ENCODE data around the gene MARCKS. TPM values are rescaled to one million over a fixed set of nuclear protein-coding genes. Genes with fewer than 3 reads are reported as not detected.
A peak's percentile ranks its signal among the peaks of the same experiment; 100 is the strongest.

MARCKS gene
- polyA plus RNA-seq, 1 of the 3 experiments (the other 2 are of a cell fraction), result 61.4 TPM

GRCh38 chr6:113813142-113813541 is 44.0 kb upstream of the MARCKS start:
- CTCF ChIA-PET, result interaction anchor here (1.3 kb wide), 1 partner anchor 46 kb away, joined by 3 read pairs; no protein-coding TSS in a partner anchor
- H3K9me3 ChIP-seq, result no peaks in the 10 kb centered on the region
- peak overlapping the region; percentile 26 to 72; a peak in 3 of 4 replicates for H3K27ac ChIP-seq (ENCODE audit: low read depth in 2 of 2, low read length in 1 of 2)
- H3K4me3 ChIP-seq (ENCODE audit: low read depth in 2 of 2, low read length in 1 of 2), result no peak overlapping the region
- no peaks in the 10 kb centered on the region for H3K79me2 ChIP-seq (ENCODE audit: insufficient read depth)
- no peaks in the 10 kb centered on the region for H3K4me1 ChIP-seq (ENCODE audit: control insufficient read depth in 1 of 2, insufficient read depth in 2 of 2, low read depth in 1 of 2, low read length in 1 of 2)
- 85% methylated on average over 3 of the region's 3 CpGs for WGBS (ENCODE audit: low lambda C conversion rate)
- H4K20me1 ChIP-seq (ENCODE audit: insufficient read depth), result no peaks in the 10 kb centered on the region
- H3K4me2 ChIP-seq, result no peak overlapping the region
- no peak for DNase-seq
- H3K36me3 ChIP-seq (replicated peaks in 1 of 2; ENCODE audit: control insufficient read depth in 1 of 2, insufficient read depth in 2 of 2, low read length in 1 of 2), result no peaks in the 10 kb centered on the region
- H2AFZ ChIP-seq (ENCODE audit: low read depth), result peak overlapping the region; percentile 64; the same call in 1 of the 2 replicates
- H3F3A ChIP-seq (replicated peaks; ENCODE audit: insufficient read depth), result peaks cover 8% of the 10 kb centered on the region
- peak overlapping the region; percentile 48; the same call in 1 of the 2 replicates for H3K9ac ChIP-seq
- H3K27me3 ChIP-seq (ENCODE audit: insufficient read depth), result no peaks in the 10 kb centered on the region
- POLR2A ChIA-PET, result no interaction called here
- H3K9me2 ChIP-seq, result no peaks in the 10 kb centered on the region
- no peak for TF ChIP-seq RFX5 (IDR thresholded peaks at IDR 0.05; ENCODE audit: low read length)
- TF ChIP-seq, protein P1, sequence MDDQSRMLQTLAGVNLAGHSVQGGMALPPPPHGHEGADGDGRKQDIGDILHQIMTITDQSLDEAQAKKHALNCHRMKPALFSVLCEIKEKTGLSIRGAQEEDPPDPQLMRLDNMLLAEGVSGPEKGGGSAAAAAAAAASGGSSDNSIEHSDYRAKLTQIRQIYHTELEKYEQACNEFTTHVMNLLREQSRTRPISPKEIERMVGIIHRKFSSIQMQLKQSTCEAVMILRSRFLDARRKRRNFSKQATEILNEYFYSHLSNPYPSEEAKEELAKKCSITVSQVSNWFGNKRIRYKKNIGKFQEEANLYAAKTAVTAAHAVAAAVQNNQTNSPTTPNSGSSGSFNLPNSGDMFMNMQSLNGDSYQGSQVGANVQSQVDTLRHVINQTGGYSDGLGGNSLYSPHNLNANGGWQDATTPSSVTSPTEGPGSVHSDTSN (IDR thresholded peaks at IDR 0.05), result no peak
- TF ChIP-seq TCF12 (IDR thresholded peaks at IDR 0.05), result peak; percentile 40; the same call in 1 of the 2 replicates
- TF ChIP-seq FOXM1 (IDR thresholded peaks at IDR 0.05; ENCODE audit: low read depth), result no peak
- TF ChIP-seq, protein P2, sequence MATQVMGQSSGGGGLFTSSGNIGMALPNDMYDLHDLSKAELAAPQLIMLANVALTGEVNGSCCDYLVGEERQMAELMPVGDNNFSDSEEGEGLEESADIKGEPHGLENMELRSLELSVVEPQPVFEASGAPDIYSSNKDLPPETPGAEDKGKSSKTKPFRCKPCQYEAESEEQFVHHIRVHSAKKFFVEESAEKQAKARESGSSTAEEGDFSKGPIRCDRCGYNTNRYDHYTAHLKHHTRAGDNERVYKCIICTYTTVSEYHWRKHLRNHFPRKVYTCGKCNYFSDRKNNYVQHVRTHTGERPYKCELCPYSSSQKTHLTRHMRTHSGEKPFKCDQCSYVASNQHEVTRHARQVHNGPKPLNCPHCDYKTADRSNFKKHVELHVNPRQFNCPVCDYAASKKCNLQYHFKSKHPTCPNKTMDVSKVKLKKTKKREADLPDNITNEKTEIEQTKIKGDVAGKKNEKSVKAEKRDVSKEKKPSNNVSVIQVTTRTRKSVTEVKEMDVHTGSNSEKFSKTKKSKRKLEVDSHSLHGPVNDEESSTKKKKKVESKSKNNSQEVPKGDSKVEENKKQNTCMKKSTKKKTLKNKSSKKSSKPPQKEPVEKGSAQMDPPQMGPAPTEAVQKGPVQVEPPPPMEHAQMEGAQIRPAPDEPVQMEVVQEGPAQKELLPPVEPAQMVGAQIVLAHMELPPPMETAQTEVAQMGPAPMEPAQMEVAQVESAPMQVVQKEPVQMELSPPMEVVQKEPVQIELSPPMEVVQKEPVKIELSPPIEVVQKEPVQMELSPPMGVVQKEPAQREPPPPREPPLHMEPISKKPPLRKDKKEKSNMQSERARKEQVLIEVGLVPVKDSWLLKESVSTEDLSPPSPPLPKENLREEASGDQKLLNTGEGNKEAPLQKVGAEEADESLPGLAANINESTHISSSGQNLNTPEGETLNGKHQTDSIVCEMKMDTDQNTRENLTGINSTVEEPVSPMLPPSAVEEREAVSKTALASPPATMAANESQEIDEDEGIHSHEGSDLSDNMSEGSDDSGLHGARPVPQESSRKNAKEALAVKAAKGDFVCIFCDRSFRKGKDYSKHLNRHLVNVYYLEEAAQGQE (IDR thresholded peaks at IDR 0.05; ENCODE audit: low read depth, low read length), result no peak
- TF ChIP-seq RCOR1 (IDR thresholded peaks at IDR 0.05; ENCODE audit: low read length), result no peak
- 0 out of 2 replicates have a peak, but pooled peaks have one; percentile 36 for TF ChIP-seq FOSL2 (IDR thresholded peaks at IDR 0.05; ENCODE audit: borderline replicate concordance, low read depth)
- TF ChIP-seq TAF1 (IDR thresholded peaks at IDR 0.05; ENCODE audit: borderline replicate concordance, low read depth, low read length), result no peak

DNA sequence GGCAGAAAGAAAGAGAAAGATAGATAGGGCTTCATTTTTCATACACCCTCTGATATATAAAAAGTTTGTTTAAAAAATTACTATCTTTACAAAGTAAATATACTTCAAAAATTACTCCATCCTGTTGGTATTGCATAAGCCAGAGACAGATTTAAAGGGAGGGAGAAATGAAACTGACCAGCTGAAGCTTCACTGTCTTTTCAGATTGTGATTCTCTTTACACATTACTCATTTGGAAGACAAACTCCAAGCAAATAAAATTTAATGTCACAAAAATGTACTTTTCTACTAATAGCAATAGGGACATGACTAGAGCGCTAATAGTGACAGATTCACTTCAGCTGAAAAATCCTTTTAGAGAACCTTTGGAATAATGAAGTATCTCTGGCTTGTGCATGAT is 38.6 kb upstream of the MARCKS start:
- Histone ChIP-seq H3K27me3 (ENCODE audit: insufficient read depth) (no peaks in the 10 kb centered on the region), H3K4me3 (ENCODE audit: low read depth in 2 of 2, low read length in 1 of 2) (no peak overlapping the region), H3K79me2 (ENCODE audit: insufficient read depth) (no peaks in the 10 kb centered on the region), H3K4me1 (ENCODE audit: control insufficient read depth in 1 of 2, insufficient read depth in 2 of 2, low read depth in 1 of 2, low read length in 1 of 2) (no peaks in the 10 kb centered on the region; a peak in 2 of 4 replicates), H3K36me3 (replicated peaks in 1 of 2; ENCODE audit: control insufficient read depth in 1 of 2, insufficient read depth in 2 of 2, low read length in 1 of 2) (no peaks in the 10 kb centered on the region), H4K20me1 (ENCODE audit: insufficient read depth) (no peaks in the 10 kb centered on the region), H3K4me2 (no peak overlapping the region), H3K9ac (no peak overlapping the region), H3F3A (replicated peaks; ENCODE audit: insufficient read depth) (peaks cover 12% of the 10 kb centered on the region), H3K9me2 (no peaks in the 10 kb centered on the region), H2AFZ (ENCODE audit: low read depth) (0 out of 2 replicates have a peak overlapping the region, but pooled peaks have one; percentile 67), H3K9me3 (no peaks in the 10 kb centered on the region), H3K27ac (ENCODE audit: low read depth in 2 of 2, low read length in 1 of 2) (peak overlapping the region in 1 of 2 experiments; percentile 32; a peak in 1 of 4 replicates)
- no peak for DNase-seq
- 85% methylated on average over 1 of the region's 1 CpG for WGBS (ENCODE audit: low lambda C conversion rate)
- TF ChIP-seq NFIC (IDR thresholded peaks at IDR 0.05; ENCODE audit: borderline replicate concordance), result no peak
- no peak for TF ChIP-seq ZBTB33 (IDR thresholded peaks at IDR 0.05; ENCODE audit: borderline replicate concordance, low read depth)
- no peak for TF ChIP-seq CHD2 (IDR thresholded peaks at IDR 0.05; ENCODE audit: low read length, partially characterized antibody)
- CTCF ChIA-PET, result no interaction called here
- POLR2A ChIA-PET, result no interaction called here

Measured in SK-N-SH (cell line).